ENCODE results near the gene FSD1.
"Not testable (repeated sequence)": the region's sequence is repeated elsewhere in the genome, so short reads cannot be mapped to it uniquely, and the experiment has no call there.

The FSD1 gene

GRCh38 chr19:4304538-4305256 lies at the start of gene FSD1:
Gene FSD1 (plus strand): TSS chr19:4304598. CDS start chr19:4304747, 149 bp downstream.
- peak; percentile 40 for DNase-seq (ENCODE audit: low read depth)

DNA sequence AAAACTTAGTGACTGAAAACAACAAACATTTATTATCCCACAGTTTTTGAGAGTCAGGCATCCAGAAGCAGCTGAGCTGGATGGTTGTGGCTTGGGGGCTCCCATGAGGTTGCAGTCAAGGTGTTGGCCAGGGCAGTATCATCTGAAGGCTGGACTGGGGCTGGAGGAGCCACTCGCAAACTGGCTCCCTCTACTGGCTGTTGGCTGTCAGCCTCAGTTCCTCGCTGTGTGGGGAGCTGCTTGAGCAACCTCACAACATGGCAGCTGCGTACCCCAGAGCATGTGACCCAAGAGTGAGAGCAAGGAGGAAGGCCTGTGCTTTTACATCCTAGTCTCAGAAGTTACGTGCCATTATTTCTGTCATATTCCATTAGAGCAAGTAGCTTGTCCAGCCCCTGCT lies 47.8 kb upstream of the FSD1 start:
- DNase-seq (ENCODE audit: low read depth): no peak

GRCh38 chr19:4257025-4257424 lies 47.4 kb upstream of the FSD1 start:
- DNase-seq (ENCODE audit: low read depth): no peak

DNA sequence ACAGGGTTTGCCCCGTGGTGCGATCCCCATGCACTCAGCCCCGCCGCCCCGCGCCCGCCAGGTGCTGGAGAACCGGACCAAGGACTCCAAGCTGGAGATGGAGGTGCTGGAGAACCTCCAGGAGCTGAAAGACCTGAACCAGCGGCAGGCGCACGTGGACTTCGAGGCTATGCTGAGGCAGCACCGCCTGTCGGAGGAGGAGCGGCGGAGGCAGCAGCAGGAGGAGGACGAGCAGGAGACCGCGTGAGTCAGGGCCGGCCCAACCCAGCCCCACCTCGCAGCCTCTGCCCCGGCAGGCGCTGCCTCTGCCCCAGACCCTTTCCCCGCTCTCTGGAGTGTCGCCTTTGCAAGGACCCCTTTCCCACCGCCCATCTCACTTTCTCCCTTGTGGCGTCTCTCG lies 46.2 kb upstream of the FSD1 start:
- no peak for DNase-seq (ENCODE audit: low read depth)

GRCh38 chr19:4260613-4261191 lies 43.7 kb upstream of the FSD1 start:
- no peak for DNase-seq (ENCODE audit: low read depth)

DNA sequence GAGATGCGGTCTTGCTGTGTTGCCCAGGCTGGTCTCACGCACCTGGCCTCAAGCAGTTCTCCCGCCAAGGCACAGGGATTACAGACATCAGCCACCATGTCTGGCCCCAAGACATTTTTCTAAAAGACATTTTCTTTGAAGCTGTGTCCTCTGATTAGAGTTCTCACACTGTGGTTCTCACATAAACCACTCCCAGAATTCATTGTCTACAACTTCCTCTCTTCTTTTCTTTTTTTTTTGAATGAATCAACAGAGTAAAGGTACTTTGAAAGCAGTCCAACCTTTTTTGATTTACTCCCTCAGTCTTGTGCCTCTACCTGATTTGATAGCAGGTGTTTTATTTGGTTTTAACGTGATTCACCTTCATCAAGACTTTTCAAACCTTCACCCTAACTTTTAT lies 39.6 kb upstream of the FSD1 start:
- DNase-seq (ENCODE audit: low read depth): no peak

DNA sequence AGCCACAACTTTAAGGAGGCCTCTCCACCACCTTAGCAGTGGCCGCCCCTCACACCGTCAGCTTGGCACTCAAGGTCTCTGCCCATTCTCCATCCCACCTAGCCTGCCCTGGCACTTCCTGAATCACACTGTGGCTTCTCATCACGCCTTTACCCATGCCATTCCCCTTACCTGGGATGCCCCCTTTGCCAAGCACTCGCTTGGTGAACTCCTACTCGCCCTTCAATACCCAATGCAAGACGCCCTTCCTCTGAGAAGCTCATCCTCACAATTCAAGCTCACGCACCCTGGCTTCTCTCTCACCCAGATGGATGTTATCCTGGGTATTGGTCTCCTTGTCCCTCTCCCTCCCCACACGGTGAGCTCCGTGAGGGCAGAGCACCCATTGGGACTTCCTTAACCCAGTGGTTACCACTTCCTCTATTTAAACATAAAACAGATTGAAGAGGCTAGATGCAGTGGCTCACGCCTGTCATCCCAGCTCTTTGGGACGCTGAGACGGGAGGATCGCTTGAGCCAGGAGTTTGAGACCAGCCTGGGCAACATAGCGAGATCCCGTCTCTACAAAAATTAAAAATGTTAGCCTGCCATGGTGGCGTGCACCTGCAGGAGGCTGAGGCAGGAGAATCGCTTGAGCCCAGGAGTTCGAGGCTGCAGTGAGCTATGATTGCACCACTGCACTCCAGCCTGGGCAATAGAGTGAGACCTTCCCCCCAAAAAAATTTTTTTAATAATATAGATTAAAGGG lies 38.0 kb upstream of the FSD1 start:
- no peak for DNase-seq (ENCODE audit: low read depth)

DNA sequence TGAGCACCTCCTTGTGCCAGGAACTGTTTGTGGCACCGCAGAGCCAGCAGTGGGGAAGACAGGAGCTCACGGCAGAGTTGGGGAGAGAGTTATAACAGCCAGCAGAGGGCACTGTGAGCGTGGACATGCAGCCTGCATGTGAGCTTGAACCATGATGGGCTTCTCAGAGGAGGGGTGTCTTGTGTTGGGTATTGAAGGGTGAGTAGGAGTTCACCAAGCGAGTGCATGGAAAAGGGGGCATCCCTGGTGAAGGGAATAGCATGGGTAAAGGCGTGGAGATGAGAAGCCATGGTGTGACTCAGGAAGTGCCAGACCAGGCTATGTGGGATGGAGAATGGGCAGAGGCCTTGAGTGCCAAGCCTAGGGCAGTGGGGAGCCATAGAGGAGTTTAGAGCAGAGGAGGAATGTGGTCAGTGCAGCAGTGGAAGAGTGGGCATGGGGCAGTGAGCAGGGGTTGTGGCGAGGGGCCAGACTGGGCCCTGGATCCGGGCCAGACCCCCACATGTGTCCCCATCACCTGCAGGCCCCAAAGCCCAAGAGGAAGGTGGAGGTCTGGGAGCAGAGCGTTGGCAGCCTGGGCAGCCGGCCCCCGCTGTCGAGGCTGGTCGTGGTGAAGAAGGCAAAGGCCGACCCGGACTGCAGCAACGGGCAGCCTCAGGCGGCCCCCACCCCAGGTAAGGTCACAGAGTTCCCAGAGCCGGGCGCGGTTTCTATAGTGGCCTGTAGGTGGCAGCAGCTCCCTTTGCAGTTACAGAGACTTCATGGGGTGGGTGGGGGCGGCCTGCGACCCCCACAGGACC lies 37.1 kb upstream of the FSD1 start:
- peak; percentile 24 for DNase-seq (ENCODE audit: low read depth)

- DNase-seq (ENCODE audit: low read depth): no peak
Observed at GRCh38 chr19:4267901-4268815, 36.2 kb upstream of the FSD1 start.

GRCh38 chr19:4268816-4269430 lies 35.5 kb upstream of the FSD1 start:
- DNase-seq (ENCODE audit: low read depth): no peak

DNA sequence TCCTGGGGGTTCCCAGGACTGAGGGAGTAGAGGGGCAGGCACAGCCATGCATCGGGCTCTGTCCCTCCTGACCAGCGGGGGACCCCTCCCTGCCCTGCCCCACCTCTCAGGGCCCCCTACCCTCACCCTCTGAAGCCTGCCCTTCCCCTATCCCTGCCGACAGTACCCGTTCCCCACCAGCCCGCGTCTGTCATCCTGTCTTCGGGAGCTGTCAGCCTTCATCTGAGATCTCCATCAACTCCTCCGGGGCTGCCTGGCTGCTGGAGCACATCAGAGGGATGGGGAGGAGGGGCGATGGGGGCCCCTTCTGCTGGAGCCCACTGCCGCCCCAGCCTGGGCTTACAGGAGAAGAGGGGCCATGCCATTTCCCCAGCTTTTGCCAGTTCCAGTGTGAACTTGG lies 31.5 kb upstream of the FSD1 start:
- DNase-seq (ENCODE audit: low read depth): no peak

GRCh38 chr19:4274321-4274686 lies 30.1 kb upstream of the FSD1 start:
- DNase-seq (ENCODE audit: low read depth): not testable (repeated sequence)

- no peak for DNase-seq (ENCODE audit: low read depth)
Observed at GRCh38 chr19:4277191-4277696, 27.2 kb upstream of the FSD1 start.

- no peak for DNase-seq (ENCODE audit: low read depth)
Observed at GRCh38 chr19:4278010-4278409, 26.4 kb upstream of the FSD1 start.

DNA sequence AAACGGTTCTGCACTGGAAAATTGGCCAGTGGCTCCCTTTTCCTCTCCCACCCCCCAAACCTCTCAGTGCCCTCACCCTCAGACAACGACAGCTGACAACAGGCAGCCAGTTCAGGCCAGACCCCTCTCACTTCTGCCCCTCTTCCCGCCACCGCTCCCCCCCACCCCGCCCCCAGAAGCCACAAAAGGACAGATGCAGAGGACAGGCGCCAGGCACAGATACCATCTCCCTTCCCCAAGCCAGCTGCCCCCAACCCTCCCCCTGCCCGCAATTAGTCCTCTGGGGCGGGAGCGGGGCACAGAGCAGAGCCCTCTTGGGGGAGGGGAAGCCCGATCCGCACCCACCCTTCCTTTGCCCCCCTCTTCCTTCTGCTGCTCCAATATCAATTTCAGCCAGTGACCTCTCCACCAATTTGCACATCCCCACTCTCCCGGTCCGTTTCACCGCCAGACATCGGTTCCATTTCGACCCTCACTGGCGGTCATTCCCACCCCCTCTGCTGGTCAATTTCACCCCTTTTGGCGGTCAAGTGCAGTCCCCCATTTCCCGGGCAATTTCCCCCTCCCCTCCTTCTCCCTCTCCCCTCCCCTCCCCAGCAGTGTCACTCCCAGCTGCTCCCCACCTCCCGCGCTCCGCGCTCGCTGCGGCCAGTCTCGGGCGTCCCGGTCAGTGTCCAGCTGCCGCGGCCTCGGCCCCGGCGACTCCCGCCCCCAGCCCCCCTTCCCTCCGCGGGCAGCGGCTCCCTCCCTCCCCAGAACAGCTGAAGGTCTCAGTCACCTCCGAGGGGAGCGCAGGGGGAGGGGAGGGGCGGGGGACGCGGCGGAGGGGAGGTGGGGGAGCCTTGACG lies 25.8 kb upstream of the FSD1 start, which contains the start of gene SHD:
TSS of gene SHD (plus strand) at position 848 of the 848 bp plus-strand sequence. CDS start 798 bp downstream, outside the sequence.
- no peak for DNase-seq (ENCODE audit: low read depth)

GRCh38 chr19:4279267-4279529 lies 25.2 kb upstream of the FSD1 start:
- DNase-seq (ENCODE audit: low read depth): no peak

DNA sequence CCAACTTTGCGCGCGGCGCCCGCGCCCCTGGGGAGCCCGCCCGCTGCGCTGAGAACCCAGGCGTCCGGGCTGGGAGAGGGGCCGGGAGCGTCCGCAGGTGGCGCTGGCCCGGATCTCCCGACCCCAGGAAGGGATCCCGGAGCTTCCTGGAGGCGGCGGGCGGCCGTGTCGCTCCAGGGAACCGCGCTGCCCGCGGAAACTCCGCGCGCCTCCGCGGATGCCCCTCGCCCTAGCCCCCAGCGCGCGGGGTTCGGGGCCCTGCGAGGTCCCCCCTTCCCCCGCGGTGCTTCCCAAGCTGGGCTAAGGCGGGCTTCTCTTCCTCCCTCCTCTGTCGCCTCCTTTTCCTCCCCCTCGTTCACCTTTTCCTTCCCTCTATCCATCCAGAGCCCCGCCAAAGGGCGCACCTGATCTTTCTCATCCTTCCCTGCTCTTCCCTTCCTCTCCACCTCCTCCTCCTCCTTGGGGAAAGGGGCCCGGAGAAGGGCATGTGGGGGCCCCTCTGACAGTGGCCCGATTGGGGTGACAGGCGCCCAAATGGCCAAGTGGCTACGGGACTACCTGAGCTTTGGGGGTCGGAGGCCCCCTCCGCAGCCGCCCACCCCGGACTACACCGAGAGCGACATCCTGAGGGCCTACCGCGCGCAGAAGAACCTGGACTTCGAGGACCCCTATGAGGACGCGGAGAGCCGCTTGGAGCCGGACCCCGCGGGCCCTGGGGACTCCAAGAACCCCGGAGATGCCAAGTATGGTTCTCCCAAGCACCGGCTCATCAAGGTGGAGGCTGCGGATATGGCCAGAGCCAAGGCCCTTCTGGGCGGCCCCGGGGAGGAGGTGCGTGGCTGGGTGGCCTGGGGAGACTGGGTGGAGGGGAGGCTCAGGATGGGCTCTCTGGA lies 24.6 kb upstream of the FSD1 start:
- DNase-seq (ENCODE audit: low read depth): no peak

GRCh38 chr19:4284176-4284958 lies 20.0 kb upstream of the FSD1 start:
- DNase-seq (ENCODE audit: low read depth): peak; percentile 23

Measured in iris pigment epithelial cell (primary cell).